Measurements from ENCODE around the gene CHI3L2.

The CHI3L2 gene

GRCh38 chr1:111256988-111257658 lies 29.6 kb downstream of the CHI3L2 start:
- DNase-seq, result no peak

DNA sequence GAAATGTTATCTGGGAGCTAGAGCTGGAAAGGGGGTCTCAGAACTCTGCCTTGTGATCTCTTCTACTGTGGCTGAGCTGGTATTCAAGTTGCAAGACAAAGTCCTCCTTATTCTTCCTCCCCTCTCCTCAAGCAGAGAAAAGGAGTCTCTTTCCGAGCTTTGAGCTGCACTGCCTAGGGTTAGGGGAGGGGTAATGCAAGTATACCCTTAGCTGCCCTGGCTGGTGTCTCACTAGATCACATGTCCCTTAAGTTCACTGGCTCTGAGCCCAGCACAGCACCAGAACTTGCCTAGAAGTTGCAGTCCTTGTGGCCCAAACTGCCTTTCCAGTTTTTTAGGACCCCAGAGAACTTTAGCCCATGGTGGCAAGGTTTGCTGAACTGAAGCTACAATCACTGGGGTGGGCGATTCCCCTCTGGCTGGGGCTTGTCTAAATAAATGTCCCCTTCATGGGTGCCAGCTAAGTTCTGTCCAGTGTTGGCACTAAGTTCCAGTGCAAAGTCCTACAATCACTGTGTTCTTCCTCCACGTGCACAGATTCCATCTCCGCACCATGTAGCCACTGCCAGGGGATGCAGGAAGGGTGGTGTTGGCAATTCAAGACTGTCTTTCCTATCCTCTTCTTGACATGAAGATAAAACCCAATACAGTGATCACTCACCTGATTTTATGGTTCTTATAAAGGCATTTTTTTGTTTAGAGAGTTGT lies 40.4 kb downstream of the CHI3L2 start:
- DNase-seq, result no peak

DNA sequence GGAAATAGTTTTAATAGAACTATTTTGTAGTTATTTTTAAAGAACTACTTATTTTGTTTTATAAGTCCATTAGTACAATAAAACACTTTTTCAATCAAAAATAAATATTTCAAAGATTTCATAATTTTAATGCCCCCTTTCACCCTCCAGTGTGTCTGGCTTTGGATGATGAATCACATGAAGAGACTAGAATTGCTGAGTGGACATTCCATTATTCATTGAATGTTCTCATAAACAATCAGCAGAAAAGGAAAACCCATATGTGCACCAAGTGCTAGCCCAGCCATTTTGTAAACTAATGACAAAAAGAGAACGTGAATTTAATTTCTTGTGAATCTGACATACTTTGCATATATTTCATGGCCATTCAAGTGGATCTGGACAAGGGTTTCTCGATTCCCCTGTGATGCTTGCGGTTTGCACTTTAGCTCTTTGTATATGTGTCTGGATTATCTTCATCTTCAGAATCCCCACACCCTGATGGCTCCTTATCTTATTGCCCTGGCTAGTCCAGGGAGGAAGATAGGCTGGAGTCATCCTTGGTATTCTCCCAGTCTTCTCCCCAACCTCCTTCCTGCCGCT lies 42.4 kb downstream of the CHI3L2 start:
- no peak for DNase-seq

GRCh38 chr1:111270771-111271463 lies 43.4 kb downstream of the CHI3L2 start:
- DNase-seq, result no peak

GRCh38 chr1:111271464-111271801 lies 43.9 kb downstream of the CHI3L2 start:
- no peak for DNase-seq

- no peak for DNase-seq
These were observed 44.6 kb downstream of the CHI3L2 start for GRCh38 chr1:111272081-111272480.

DNA sequence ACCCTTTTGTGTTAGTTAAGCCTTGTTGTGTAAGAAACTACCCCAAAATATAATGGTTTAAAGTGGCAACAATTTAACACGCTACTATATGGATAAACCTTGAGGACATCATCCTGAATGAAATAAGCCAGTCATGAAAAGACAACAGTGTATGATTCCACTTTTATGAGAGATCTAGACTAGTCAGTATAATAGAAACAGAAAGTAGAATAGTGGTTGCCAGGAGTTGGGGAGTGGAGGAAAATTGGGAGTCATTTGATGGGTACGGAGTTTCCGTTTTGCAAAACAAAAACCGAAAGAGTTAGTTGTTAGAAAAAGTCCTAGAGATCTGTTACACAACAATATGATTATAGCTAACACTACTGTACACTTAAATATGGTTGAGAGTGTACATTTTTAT lies 47.1 kb downstream of the CHI3L2 start:
- DNase-seq, result no peak

- DNase-seq, result no peak
These were observed 47.6 kb downstream of the CHI3L2 start for GRCh38 chr1:111275079-111275478.

DNA sequence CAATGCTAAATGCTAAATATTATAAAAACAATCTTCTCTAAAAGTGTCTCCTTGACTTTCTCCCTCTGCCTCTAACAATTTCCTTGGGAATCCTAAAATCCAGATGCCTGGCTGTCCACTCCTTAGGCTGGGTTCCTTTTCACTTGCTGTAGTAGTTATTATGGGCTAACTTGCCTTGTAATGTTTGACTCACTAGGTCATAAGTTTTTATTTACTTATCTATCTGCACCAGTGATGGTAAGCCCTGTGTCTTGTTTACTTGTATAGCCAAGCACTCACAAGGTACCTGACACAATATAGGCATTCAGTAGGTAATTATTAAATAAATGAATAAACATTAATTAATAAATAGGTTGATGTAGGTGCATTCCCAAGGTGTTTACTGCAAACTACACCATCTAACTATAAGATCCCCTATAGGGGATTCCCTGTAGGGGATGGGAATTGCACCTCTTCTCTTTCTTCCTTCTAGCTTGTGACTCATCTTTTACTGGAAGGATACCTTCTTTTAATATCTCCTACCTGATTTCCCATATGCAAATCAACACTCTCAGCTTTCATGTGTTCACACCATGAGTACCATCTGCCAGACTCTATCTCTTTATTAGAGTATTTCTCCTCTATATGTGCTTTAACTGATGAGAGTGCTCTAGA lies 48.4 kb downstream of the CHI3L2 start:
- no peak for DNase-seq

DNA sequence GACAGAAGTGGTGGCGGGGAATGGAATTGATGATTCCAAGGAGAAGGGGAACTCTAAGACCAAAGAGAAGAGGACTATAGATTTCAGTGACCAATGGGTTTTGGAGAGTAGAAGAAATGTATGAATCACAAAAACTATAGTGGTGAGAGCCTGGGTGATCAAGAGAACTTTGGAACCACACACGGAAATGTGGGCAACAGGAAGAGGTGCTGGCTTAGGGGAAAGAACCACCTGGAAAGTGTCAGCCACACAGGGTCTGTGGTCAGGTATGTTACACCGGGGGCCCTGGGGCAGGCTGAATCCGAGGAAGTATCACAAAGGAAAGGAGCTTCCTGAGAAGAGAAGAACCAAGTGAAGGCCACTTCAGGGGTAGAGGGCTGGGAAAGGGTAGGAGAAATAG lies 51.6 kb downstream of the CHI3L2 start:
- DNase-seq, result no peak

GRCh38 chr1:111280267-111280666 lies 52.8 kb downstream of the CHI3L2 start:
- no peak for DNase-seq

DNA sequence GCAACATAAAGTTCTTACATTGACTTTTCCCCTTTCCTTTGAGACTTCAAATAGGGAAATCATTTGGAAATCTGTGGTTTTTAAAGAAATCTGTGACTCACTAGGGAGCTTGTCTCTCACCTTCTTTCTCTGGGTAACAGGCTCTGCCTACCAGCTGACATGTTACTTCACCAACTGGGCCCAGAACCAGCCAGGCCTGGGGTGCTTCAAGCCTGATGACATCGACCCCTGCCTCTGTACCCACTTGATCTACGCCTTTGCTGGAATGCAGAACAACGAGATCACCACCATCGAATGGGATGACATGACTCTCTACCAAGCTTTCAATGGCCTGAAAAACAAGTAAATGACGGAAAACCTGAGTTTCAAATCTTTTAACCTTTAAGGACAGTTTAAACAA lies 53.9 kb downstream of the CHI3L2 start:
- DNase-seq, result no peak

DNA sequence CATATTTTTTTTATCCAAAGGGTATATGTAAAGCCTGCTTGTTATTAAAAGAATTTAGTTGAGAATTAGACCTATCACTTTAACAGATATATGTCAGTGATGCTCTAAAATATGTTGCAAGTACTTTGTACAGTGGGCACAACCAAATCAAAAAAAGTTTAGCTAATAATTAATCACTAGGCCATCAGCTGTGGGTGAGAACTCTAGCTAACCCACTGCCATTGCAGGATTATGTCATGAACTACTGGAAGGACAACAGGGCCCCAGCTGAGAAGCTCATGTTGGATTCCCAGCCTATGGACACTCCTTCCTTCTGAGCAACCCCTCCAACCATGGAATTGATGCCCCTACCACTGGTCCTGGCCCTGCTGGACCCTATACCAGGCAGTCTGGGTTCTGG lies 56.3 kb downstream of the CHI3L2 start:
- DNase-seq, result no peak

DNA sequence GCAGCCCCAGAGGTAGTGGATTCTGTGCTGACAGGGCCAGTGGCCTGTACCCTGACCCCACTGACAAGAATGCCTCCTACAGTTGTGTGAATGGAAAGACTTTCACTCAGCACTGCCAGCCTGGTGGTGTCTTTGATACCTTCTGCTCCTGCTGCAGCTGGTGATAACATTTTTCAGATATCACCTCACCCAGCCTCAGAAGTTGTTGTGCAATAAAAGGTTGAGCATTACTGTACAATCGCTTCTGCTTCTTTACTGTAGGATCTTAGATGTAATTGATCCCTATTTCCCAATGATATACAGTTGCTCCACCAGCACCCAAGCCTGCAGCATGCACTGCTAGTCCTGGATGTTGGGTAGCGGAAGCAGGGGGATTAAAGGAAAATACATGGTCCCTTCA lies 58.4 kb downstream of the CHI3L2 start:
- DNase-seq, result no peak

GRCh38 chr1:111286912-111287311 lies 59.4 kb downstream of the CHI3L2 start:
- DNase-seq, result no peak

GRCh38 chr1:111289371-111289770 lies 61.9 kb downstream of the CHI3L2 start:
- no peak for DNase-seq

- no peak for DNase-seq
These were observed 62.6 kb downstream of the CHI3L2 start for GRCh38 chr1:111290104-111290503.

GRCh38 chr1:111290630-111291029 lies 63.1 kb downstream of the CHI3L2 start, which contains the start of gene CHIA:
Gene CHIA (plus strand): TSS chr1:111290851. CDS start chr1:111310468, 19,617 bp downstream.
- DNase-seq, result no peak
